HepG2 (cell line): ENCODE data around the gene DPEP3. TPM values are rescaled to one million over a fixed set of nuclear protein-coding genes. Genes with fewer than 3 reads are reported as not detected.
A peak's percentile ranks its signal among the peaks of the same experiment; 100 is the strongest.

ENCODE experiments used
- ERF ChIP-seq: IDR thresholded peaks from 2 replicates; pipeline ENCODE4 v1.6.1; 2018; ENCODE audit warnings: missing biosample characterization, missing genetic modification reagents
- GFI1 ChIP-seq: sonication (generic); formaldehyde crosslinking; IDR thresholded peaks from 2 replicates; pipeline ENCODE4 v1.5.0; 2020; ENCODE audit warnings: missing genetic modification reagents, mild to moderate bottlenecking, borderline replicate concordance
- MIXL1 ChIP-seq: IDR thresholded peaks from 2 replicates; pipeline ENCODE4 v1.6.1; 2016
- PHF5A ChIP-seq: IDR thresholded peaks from one replicate; pipeline ENCODE4 v1.6.1; 2018; ENCODE audit warnings: low read depth, missing genetic modification reagents; ENCODE audit not compliant: unreplicated experiment
- SAFB2 ChIP-seq: sonication (generic); formaldehyde crosslinking; IDR thresholded peaks from 2 replicates; pipeline ENCODE4 v1.5.1; 2020; ENCODE audit warnings: missing genetic modification reagents, low read depth, mild to moderate bottlenecking, borderline replicate concordance
- TCF7 ChIP-seq: sonication (generic); IDR thresholded peaks from 2 replicates; pipeline ENCODE4 v1.6.1; 2016; ENCODE audit warnings: antibody characterized with exemption, low read depth
- TEAD3 ChIP-seq: optimal IDR thresholded peaks from 2 replicates; pipeline ENCODE3; 2016; ENCODE audit warnings: borderline replicate concordance
- ZEB1 ChIP-seq: IDR thresholded peaks from 2 replicates; pipeline ENCODE4 v1.6.1; 2012; ENCODE audit warnings: mild to moderate bottlenecking, low read depth, inconsistent platforms; ENCODE audit not compliant: insufficient replicate concordance
- ZNF136 ChIP-seq: sonication (generic); formaldehyde crosslinking; IDR thresholded peaks from 2 replicates; pipeline ENCODE4 v1.8.1; 2022; ENCODE audit warnings: low read depth, mild to moderate bottlenecking, moderate library complexity, missing genetic modification reagents
- polyA plus RNA-seq, 8 experiments: library from polyadenylated mRNA; depleted of rRNA in 3 of 8; stranded (reverse) in 7 of 8; unstranded in 1 of 8; fragments of >200 nt; fragmentation: Illumina TruSeq in 4 of 8; extraction: Trizol in 4 of 8; gene quantifications; 2 replicates each; pipeline versions ENCODE4 v1.2.1 to v1.2.3, GENCODE V29; 2011 to 2016; ENCODE audit warnings: low read depth in 4 of 8, missing spikeins in 1 of 8, mixed read lengths in 1 of 8; ENCODE audit not compliant: insufficient read depth in 1 of 8
- total RNA-seq, 5 experiments: library from RNA; depleted of rRNA; stranded (reverse); fragments of >200 nt; fragmentation: Illumina TruSeq; extraction: Trizol; gene quantifications; 2 replicates each; pipeline ENCODE4 v1.2.3, GENCODE V29; 2016; ENCODE audit warnings: low read depth in 1 of 5
- TF ChIP-seq, protein P1 (sequence below): sonication (generic); formaldehyde crosslinking; IDR thresholded peaks from 2 replicates; pipeline ENCODE4 v1.9.0; 2022; ENCODE audit warnings: low read depth, missing genetic modification reagents
- TF ChIP-seq, protein P2 (sequence below): IDR thresholded peaks from 2 replicates; pipeline ENCODE4 v1.6.1; 2016; ENCODE audit warnings: control low read depth
- TF ChIP-seq, protein P3 (sequence below): IDR thresholded peaks from 2 replicates; pipeline ENCODE4 v1.4.0; 2020; ENCODE audit warnings: mild to moderate bottlenecking, missing genetic modification reagents
- TF ChIP-seq, protein P4 (sequence below): sonication (generic); formaldehyde crosslinking; IDR thresholded peaks from 2 replicates; pipeline ENCODE4 v1.5.1; 2020; ENCODE audit warnings: missing genetic modification reagents, mild to moderate bottlenecking, borderline replicate concordance
- TF ChIP-seq, protein P5 (sequence below): sonication (generic); formaldehyde crosslinking; IDR thresholded peaks from 2 replicates; pipeline ENCODE4 v1.4.0; 2020; ENCODE audit warnings: missing genetic modification reagents, borderline replicate concordance
- TF ChIP-seq, protein P6 (sequence below): sonication (generic); formaldehyde crosslinking; IDR thresholded peaks from 2 replicates; pipeline ENCODE4 v1.4.0; 2020; ENCODE audit warnings: missing genetic modification reagents, borderline replicate concordance

Gene DPEP3
- total and polyA plus RNA-seq, 2 of the 13 experiments (the other 11 are each of a cell fraction or from before 2014, with no cell fraction given): not detected

DNA sequence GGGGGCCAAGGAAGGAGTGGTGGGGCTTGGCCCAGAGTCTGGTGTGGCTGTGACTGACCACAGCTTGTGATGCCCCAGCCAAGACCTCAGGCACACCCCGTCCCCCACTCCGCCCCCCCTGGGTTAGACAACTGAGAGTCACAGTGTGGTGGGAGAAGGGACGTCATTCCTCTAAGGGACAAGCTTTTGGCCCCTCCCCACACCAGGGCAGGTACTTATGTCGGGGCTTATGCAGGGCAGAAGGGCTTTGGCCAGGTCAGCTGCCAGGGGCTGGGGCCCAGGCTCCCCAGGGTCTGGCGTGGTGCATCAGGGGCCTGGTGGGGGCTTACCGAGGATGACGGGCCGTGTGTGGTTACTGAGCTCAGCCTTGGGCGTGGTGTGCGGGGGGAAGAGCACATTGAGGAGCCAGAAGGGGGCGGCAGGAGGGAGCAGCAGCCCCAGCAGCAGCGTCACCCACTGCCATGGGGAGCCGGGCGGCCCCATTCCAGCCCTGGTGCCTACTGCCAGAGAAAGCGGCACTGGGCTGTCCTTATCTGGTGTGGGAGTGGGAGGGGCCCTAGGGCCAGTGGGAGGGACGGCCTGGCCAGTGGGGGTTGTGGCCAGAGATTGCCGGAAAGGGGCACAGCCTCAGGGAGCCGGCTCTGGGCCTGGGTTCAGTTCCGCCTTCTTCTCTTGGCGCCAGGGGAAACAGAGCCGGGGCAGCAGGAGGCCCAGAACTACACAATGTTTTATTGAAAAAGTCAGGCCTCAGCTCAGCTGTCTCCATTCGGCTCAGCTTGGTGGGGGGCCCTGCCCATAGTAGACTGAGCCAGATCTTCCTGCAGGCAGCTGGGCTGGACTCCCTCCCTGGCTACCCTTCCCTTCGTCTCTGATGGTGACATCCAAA lies 36.4 kb downstream of the DPEP3 start, which contains the start of gene LCAT (continued):
- TF ChIP-seq, protein P1, sequence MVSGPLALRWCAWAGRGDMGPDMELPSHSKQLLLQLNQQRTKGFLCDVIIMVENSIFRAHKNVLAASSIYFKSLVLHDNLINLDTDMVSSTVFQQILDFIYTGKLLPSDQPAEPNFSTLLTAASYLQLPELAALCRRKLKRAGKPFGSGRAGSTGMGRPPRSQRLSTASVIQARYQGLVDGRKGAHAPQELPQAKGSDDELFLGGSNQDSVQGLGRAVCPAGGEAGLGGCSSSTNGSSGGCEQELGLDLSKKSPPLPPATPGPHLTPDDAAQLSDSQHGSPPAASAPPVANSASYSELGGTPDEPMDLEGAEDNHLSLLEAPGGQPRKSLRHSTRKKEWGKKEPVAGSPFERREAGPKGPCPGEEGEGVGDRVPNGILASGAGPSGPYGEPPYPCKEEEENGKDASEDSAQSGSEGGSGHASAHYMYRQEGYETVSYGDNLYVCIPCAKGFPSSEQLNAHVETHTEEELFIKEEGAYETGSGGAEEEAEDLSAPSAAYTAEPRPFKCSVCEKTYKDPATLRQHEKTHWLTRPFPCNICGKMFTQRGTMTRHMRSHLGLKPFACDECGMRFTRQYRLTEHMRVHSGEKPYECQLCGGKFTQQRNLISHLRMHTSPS (CRISPR knock-in tag): peak; percentile 51
- TF ChIP-seq SAFB2 (peak; percentile 33; the same call in 1 of the 2 replicates), ERF (CRISPR knock-in tag) (peak; percentile 83), ZEB1 (no peak), TEAD3 (peak; percentile 69), MIXL1 (CRISPR knock-in tag) (no peak), GFI1 (CRISPR knock-in tag) (no peak; the same call in 1 of the 2 replicates), TCF7 (no peak), PHF5A (CRISPR knock-in tag) (no peak), ZNF136 (CRISPR knock-in tag) (0 out of 2 replicates have a peak, but pooled peaks have one; percentile 81)
- TF ChIP-seq, protein P2, sequence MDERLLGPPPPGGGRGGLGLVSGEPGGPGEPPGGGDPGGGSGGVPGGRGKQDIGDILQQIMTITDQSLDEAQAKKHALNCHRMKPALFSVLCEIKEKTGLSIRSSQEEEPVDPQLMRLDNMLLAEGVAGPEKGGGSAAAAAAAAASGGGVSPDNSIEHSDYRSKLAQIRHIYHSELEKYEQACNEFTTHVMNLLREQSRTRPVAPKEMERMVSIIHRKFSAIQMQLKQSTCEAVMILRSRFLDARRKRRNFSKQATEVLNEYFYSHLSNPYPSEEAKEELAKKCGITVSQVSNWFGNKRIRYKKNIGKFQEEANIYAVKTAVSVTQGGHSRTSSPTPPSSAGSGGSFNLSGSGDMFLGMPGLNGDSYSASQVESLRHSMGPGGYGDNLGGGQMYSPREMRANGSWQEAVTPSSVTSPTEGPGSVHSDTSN: 0 out of 2 replicates have a peak, but pooled peaks have one; percentile 7
- TF ChIP-seq, protein P3, sequence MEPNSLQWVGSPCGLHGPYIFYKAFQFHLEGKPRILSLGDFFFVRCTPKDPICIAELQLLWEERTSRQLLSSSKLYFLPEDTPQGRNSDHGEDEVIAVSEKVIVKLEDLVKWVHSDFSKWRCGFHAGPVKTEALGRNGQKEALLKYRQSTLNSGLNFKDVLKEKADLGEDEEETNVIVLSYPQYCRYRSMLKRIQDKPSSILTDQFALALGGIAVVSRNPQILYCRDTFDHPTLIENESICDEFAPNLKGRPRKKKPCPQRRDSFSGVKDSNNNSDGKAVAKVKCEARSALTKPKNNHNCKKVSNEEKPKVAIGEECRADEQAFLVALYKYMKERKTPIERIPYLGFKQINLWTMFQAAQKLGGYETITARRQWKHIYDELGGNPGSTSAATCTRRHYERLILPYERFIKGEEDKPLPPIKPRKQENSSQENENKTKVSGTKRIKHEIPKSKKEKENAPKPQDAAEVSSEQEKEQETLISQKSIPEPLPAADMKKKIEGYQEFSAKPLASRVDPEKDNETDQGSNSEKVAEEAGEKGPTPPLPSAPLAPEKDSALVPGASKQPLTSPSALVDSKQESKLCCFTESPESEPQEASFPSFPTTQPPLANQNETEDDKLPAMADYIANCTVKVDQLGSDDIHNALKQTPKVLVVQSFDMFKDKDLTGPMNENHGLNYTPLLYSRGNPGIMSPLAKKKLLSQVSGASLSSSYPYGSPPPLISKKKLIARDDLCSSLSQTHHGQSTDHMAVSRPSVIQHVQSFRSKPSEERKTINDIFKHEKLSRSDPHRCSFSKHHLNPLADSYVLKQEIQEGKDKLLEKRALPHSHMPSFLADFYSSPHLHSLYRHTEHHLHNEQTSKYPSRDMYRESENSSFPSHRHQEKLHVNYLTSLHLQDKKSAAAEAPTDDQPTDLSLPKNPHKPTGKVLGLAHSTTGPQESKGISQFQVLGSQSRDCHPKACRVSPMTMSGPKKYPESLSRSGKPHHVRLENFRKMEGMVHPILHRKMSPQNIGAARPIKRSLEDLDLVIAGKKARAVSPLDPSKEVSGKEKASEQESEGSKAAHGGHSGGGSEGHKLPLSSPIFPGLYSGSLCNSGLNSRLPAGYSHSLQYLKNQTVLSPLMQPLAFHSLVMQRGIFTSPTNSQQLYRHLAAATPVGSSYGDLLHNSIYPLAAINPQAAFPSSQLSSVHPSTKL (CRISPR knock-in tag): peak; percentile 37; the same call in 1 of the 2 replicates
- TF ChIP-seq, protein P4, sequence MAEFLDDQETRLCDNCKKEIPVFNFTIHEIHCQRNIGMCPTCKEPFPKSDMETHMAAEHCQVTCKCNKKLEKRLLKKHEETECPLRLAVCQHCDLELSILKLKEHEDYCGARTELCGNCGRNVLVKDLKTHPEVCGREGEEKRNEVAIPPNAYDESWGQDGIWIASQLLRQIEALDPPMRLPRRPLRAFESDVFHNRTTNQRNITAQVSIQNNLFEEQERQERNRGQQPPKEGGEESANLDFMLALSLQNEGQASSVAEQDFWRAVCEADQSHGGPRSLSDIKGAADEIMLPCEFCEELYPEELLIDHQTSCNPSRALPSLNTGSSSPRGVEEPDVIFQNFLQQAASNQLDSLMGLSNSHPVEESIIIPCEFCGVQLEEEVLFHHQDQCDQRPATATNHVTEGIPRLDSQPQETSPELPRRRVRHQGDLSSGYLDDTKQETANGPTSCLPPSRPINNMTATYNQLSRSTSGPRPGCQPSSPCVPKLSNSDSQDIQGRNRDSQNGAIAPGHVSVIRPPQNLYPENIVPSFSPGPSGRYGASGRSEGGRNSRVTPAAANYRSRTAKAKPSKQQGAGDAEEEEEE (CRISPR knock-in tag): no peak; the same call in none of the 2 replicates
- TF ChIP-seq, protein P5, sequence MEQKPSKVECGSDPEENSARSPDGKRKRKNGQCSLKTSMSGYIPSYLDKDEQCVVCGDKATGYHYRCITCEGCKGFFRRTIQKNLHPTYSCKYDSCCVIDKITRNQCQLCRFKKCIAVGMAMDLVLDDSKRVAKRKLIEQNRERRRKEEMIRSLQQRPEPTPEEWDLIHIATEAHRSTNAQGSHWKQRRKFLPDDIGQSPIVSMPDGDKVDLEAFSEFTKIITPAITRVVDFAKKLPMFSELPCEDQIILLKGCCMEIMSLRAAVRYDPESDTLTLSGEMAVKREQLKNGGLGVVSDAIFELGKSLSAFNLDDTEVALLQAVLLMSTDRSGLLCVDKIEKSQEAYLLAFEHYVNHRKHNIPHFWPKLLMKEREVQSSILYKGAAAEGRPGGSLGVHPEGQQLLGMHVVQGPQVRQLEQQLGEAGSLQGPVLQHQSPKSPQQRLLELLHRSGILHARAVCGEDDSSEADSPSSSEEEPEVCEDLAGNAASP (CRISPR knock-in tag): peak; percentile 33; the same call in 1 of the 2 replicates
- TF ChIP-seq, protein P6, sequence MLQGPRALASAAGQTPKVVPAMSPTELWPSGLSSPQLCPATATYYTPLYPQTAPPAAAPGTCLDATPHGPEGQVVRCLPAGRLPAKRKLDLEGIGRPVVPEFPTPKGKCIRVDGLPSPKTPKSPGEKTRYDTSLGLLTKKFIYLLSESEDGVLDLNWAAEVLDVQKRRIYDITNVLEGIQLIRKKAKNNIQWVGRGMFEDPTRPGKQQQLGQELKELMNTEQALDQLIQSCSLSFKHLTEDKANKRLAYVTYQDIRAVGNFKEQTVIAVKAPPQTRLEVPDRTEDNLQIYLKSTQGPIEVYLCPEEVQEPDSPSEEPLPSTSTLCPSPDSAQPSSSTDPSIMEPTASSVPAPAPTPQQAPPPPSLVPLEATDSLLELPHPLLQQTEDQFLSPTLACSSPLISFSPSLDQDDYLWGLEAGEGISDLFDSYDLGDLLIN (CRISPR knock-in tag): no peak
